PC-9 (cell line): ENCODE measurements around the gene C1R. TPM values are rescaled to one million over a fixed set of nuclear protein-coding genes. Genes with fewer than 3 reads are reported as not detected.

Experiments
- BruUV-seq: library from RNA; stranded (reverse); fragments of 400-500 nt; replicated peaks from 2 replicates; lab custom pipeline; 2021; lab: Mats Ljungman, UMichigan
- CTCF ChIA-PET: fragments of 300-600 bp; sonication (Branson Sonifier 250); formaldehyde crosslinking; loops from one replicate; lab custom pipeline; 2022; ENCODE audit warnings: antibody characterized with exemption; lab: Charles Lee
- POLR2A ChIA-PET: fragments of 300-600 bp; sonication (Branson Sonifier 250); formaldehyde crosslinking; loops from one replicate; lab custom pipeline; 2022; ENCODE audit warnings: antibody characterized with exemption; ENCODE audit not compliant: unreplicated experiment; lab: Charles Lee
- DNase-seq, 2 experiments: peaks; one replicate each; pipeline versions ENCODE4 v3.0.0 to v3.0.0-alpha.2; 2015 to 2022; ENCODE audit warnings: mixed read lengths in 1 of 2
- H2AFZ ChIP-seq: fragments of 200-600 bp; sonication (generic); 2 replicates; pipeline ENCODE4 v1.8.1; 2017; ENCODE audit warnings: antibody characterized with exemption
- H3F3A ChIP-seq: fragments of 200-600 bp; sonication (generic); 2 replicates; pipeline ENCODE4 v1.8.1; 2017; ENCODE audit warnings: antibody characterized with exemption, mild to moderate bottlenecking, low read depth; ENCODE audit not compliant: insufficient read depth
- H3K27ac ChIP-seq: fragments of 200-600 bp; sonication (generic); 2 replicates; pipeline ENCODE4 v1.6.1; 2016; ENCODE audit warnings: mixed run types
- H3K27me3 ChIP-seq: fragments of 200-600 bp; sonication (generic); 2 replicates; pipeline ENCODE4 v1.6.1; 2016; ENCODE audit warnings: low read depth, mixed run types; ENCODE audit not compliant: insufficient read depth
- H3K36me3 ChIP-seq: fragments of 200-600 bp; sonication (generic); 2 replicates; pipeline ENCODE4 v1.6.1; 2016; ENCODE audit warnings: low read depth, mixed run types
- H3K4me1 ChIP-seq: fragments of 200-600 bp; sonication (generic); replicated peaks from 2 replicates; pipeline ENCODE4 v1.6.1; 2016; ENCODE audit warnings: mixed run types; ENCODE audit not compliant: insufficient read depth
- H3K4me2 ChIP-seq: fragments of 200-600 bp; sonication (generic); 2 replicates; pipeline ENCODE4 v1.6.1; 2017; ENCODE audit warnings: mixed run types
- H3K4me3 ChIP-seq: fragments of 200-600 bp; sonication (generic); 2 replicates; pipeline ENCODE4 v1.6.1; 2016; ENCODE audit warnings: mixed run types
- H3K79me2 ChIP-seq: fragments of 200-600 bp; sonication (generic); 2 replicates; pipeline ENCODE4 v1.6.1; 2017; ENCODE audit warnings: low read depth, mixed run types
- H3K9me2 ChIP-seq: fragments of 200-600 bp; sonication (generic); 2 replicates; pipeline ENCODE4 v1.8.1; 2017; ENCODE audit warnings: mild to moderate bottlenecking; ENCODE audit not compliant: insufficient read depth
- H3K9me3 ChIP-seq: fragments of 200-600 bp; sonication (generic); 2 replicates; pipeline ENCODE4 v1.8.1; 2016; ENCODE audit warnings: low read depth; ENCODE audit not compliant: insufficient read depth
- H4K20me1 ChIP-seq: fragments of 200-600 bp; sonication (generic); 2 replicates; pipeline ENCODE4 v1.8.1; 2017; ENCODE audit not compliant: insufficient read depth
- EZH2 ChIP-seq: fragments of 200-600 bp; sonication (generic); IDR thresholded peaks from 2 replicates; pipeline ENCODE4 v1.8.0; 2017; ENCODE audit warnings: antibody characterized with exemption, low read depth
- intact Hi-C: fragments of 100-400 bp; cut with micrococcal nuclease; formaldehyde crosslinking; loops from one replicate; pipeline ENCODE4 v1.10.0; 2022; ENCODE audit not compliant: unreplicated experiment
- total RNA-seq: library from RNA; stranded (reverse); gene quantifications from 2 replicates; pipeline ENCODE4 v1.2.3, GENCODE V29; 2021
- TF ChIP-seq, protein P1 (sequence below): fragments of 200-600 bp; sonication (generic); conservative IDR thresholded peaks from 2 replicates; pipeline ENCODE4 v1.6.1; 2017; ENCODE audit warnings: mixed run types, antibody characterized with exemption, mild to moderate bottlenecking, moderate library complexity

C1R gene
- total RNA-seq, 1 experiment from 2014 or later, result 24.0 TPM

DNA sequence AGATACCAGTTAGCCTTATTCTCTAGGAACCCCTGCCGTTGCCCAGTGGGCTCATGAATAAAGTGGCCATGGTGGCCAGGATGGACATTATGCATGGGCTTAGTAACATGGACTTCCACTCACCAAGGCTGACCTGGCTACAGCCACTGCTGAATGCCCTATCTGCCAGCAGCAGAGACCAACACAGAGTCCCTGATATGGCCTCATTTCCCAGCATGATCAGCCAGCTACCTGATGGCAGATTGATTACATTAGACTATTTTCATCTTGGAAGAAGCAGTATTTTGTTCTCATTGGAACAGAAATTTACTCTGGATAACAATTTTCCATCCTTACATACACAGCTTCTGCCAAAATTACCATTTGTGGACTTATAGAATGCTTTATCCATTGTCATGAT lies 57.8 kb downstream of the C1R start:
- no peak for TF ChIP-seq EZH2
- TF ChIP-seq, protein P1, sequence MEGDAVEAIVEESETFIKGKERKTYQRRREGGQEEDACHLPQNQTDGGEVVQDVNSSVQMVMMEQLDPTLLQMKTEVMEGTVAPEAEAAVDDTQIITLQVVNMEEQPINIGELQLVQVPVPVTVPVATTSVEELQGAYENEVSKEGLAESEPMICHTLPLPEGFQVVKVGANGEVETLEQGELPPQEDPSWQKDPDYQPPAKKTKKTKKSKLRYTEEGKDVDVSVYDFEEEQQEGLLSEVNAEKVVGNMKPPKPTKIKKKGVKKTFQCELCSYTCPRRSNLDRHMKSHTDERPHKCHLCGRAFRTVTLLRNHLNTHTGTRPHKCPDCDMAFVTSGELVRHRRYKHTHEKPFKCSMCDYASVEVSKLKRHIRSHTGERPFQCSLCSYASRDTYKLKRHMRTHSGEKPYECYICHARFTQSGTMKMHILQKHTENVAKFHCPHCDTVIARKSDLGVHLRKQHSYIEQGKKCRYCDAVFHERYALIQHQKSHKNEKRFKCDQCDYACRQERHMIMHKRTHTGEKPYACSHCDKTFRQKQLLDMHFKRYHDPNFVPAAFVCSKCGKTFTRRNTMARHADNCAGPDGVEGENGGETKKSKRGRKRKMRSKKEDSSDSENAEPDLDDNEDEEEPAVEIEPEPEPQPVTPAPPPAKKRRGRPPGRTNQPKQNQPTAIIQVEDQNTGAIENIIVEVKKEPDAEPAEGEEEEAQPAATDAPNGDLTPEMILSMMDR, result no peak

DNA sequence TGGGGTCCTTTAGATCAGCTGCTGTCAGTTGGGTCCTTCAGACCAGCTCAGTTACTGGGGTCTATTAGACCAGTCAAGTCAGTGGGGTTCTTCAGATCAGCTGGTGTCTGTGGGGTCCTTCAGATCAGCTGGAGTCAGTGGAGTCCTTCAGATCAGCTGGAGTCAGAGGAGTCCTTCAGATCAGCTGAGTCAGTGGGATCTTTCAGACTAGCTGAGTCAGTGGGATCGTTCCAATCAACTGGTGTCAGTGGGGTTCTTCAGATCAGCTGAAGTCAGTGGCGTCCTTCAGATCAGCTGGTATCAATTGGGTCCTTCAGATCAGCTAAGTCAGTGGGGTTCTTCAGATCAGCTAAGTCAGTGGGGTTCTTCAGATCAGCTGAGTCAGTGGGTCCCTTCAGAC lies 59.3 kb downstream of the C1R start:
- intact Hi-C loops, result no loop called here
- H2AFZ ChIP-seq, result no peak overlapping the region

More for the DNA sequence above, 57.8 kb downstream of the C1R start:
- BruUV-seq, result no TSS peak
- Histone ChIP-seq H3K9me2 (0 out of 2 replicates have a peak, but pooled peaks cover 3% of the 10 kb centered on the region), H2AFZ (no peak overlapping the region), H3K36me3 (no peaks in the 10 kb centered on the region), H3F3A (no peaks in the 10 kb centered on the region), H3K27me3 (no peaks in the 10 kb centered on the region; the same call in 1 of the 2 replicates), H3K4me1 (no peaks in the 10 kb centered on the region), H3K4me2 (no peak overlapping the region), H3K79me2 (no peaks in the 10 kb centered on the region), H4K20me1 (no peaks in the 10 kb centered on the region), H3K9me3 (no peaks in the 10 kb centered on the region), H3K4me3 (no peak overlapping the region), H3K27ac (no peak overlapping the region)
- POLR2A ChIA-PET, result no interaction called here
- CTCF ChIA-PET, result no interaction called here
- DNase-seq, result no peak
- intact Hi-C loops, result no loop called here

DNA sequence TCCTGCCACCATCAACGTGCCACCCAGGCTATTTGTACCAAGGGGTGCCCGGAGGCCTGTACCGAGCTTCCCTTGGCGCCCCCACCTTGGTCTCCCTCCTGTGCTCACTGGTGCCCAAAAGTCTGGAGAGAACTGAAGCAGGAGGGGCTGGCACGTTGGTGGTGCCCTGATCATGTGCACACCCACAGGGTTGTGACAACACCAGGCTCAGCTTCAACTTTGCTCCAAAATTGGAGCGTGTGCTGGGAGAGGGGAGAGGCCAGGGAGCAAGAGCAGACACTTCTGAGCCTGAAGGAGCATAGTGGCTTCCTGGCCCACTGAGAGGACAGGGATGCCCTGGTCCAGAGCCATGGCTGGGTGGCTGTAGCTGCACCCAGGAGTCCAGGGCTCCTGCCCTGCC lies 60.9 kb downstream of the C1R start:
- CTCF ChIA-PET, result no interaction called here
- Histone ChIP-seq H3K27ac (no peak overlapping the region), H3K79me2 (no peaks in the 10 kb centered on the region), H3K27me3 (no peaks in the 10 kb centered on the region; the same call in 1 of the 2 replicates), H3K9me3 (no peaks in the 10 kb centered on the region), H3K9me2 (0 out of 2 replicates have a peak, but pooled peaks cover 3% of the 10 kb centered on the region), H3F3A (no peaks in the 10 kb centered on the region), H3K36me3 (no peaks in the 10 kb centered on the region), H3K4me2 (no peak overlapping the region), H2AFZ (no peak overlapping the region), H3K4me3 (no peak overlapping the region), H3K4me1 (no peaks in the 10 kb centered on the region), H4K20me1 (no peaks in the 10 kb centered on the region)
- no TSS peak for BruUV-seq
- intact Hi-C loops, result no loop called here
- DNase-seq, result no peak
- TF ChIP-seq EZH2, result no peak
- TF ChIP-seq, protein P1, result no peak
- POLR2A ChIA-PET, result no interaction called here

More for the DNA sequence above, 59.3 kb downstream of the C1R start:
- H3K36me3 ChIP-seq, result no peaks in the 10 kb centered on the region
- CTCF ChIA-PET, result interaction anchor here (0.6 to 0.9 kb wide), 4 partner anchors 10 to 974 kb away, joined by 3 to 8 read pairs (median 3); partner anchors contain the start of gene C1RL
- no peak overlapping the region for H3K4me3 ChIP-seq
- no peaks in the 10 kb centered on the region; the same call in 1 of the 2 replicates for H3K27me3 ChIP-seq
- no peaks in the 10 kb centered on the region for H3K79me2 ChIP-seq
- 0 out of 2 replicates have a peak, but pooled peaks cover 3% of the 10 kb centered on the region for H3K9me2 ChIP-seq
- no peaks in the 10 kb centered on the region for H3F3A ChIP-seq
- no peak overlapping the region for H3K27ac ChIP-seq
- H3K4me2 ChIP-seq, result no peak overlapping the region
- no peaks in the 10 kb centered on the region for H4K20me1 ChIP-seq
- BruUV-seq, result no TSS peak
- DNase-seq, result no peak
- TF ChIP-seq, protein P1, result no peak
- TF ChIP-seq EZH2, result no peak
- H3K4me1 ChIP-seq, result no peaks in the 10 kb centered on the region
- POLR2A ChIA-PET, result interaction anchor here (0.5 to 0.7 kb wide), 3 partner anchors 10 to 92 kb away, joined by 4 to 14 read pairs (median 6); no protein-coding TSS in a partner anchor
- H3K9me3 ChIP-seq, result no peaks in the 10 kb centered on the region

Other genes starting within 250 kb of the C1R start
- gene CDCA3, start 241.2 kb downstream of the C1R start, total RNA-seq, result 104 and 125 TPM in 2 replicates
- 267 and 308 TPM in 2 replicates for gene USP5, start 240.3 kb downstream of the C1R start, total RNA-seq
- 1,080 and 1,199 TPM in 2 replicates for gene TPI1, start 224.9 kb downstream of the C1R start, total RNA-seq
- gene SPSB2, start 219.1 kb downstream of the C1R start, total RNA-seq, result 28.9 and 30.1 TPM in 2 replicates
- gene LRRC23, start 187.6 kb downstream of the C1R start, total RNA-seq, result 29.3 and 38.8 TPM in 2 replicates
- 38.8 and 56.6 TPM in 2 replicates for gene ENO2, start 177.9 kb downstream of the C1R start, total RNA-seq
- 158 and 159 TPM in 2 replicates for gene ATN1, start 164.5 kb downstream of the C1R start, total RNA-seq
- gene RNU7-1, start 148.6 kb downstream of the C1R start, total RNA-seq, result not detected in 2 replicates
- 198 and 218 TPM in 2 replicates for gene C12orf57, start 148.4 kb downstream of the C1R start, total RNA-seq
- gene PTPN6, start 141.1 kb downstream of the C1R start, total RNA-seq, result 84.1 and 92.7 TPM in 2 replicates
- 384 and 386 TPM in 2 replicates for gene PHB2, start 121.8 kb downstream of the C1R start, total RNA-seq
- gene EMG1, start 121.5 kb downstream of the C1R start, total RNA-seq, result 84.5 and 96.5 TPM in 2 replicates
- 53.8 and 102 TPM in 2 replicates for gene LPCAT3, start 74.0 kb downstream of the C1R start, total RNA-seq
- 32.4 and 32.9 TPM in 2 replicates for gene C1S, start 31.7 kb downstream of the C1R start, total RNA-seq
- 70.4 and 72.9 TPM in 2 replicates for gene C1RL, start 16.8 kb upstream of the C1R start, total RNA-seq
- gene RBP5, start 36.4 kb upstream of the C1R start, total RNA-seq, result 0.74 and 1.3 TPM in 2 replicates
- gene CLSTN3, start 37.9 kb upstream of the C1R start, total RNA-seq, result 111 and 153 TPM in 2 replicates
- gene PEX5, start 97.2 kb upstream of the C1R start, total RNA-seq, result 62.1 and 76.3 TPM in 2 replicates
- not detected in 2 replicates for gene ACSM4, start 211.6 kb upstream of the C1R start, total RNA-seq